Left ventricle myocardium superior (tissue), 1 donor: ENCODE data around the gene TRIM17. TPM values are rescaled to one million over a fixed set of nuclear protein-coding genes. Genes with fewer than 3 reads are reported as not detected.

Source experiments
- ATAC-seq: fragments of 200-7000 bp; cut with Tn5 transposase; one replicate; pipeline ENCODE4 v1.9.1; 2020; ENCODE audit warnings: mild to moderate bottlenecking, moderate library complexity
- DNase-seq: peaks from one replicate; pipeline ENCODE4 v3.0.0-alpha.2; 2020
- intact Hi-C: fragments of 100-400 bp; cut with micrococcal nuclease; formaldehyde crosslinking; loops from one replicate; pipeline ENCODE4 v1.11.0; 2022
- total RNA-seq: library from RNA; stranded (reverse); fragmentation: NEBNext Ultra II Directional; extraction: Animal tissue kit (Norgen Biotek cat#: 25700); gene quantifications from one replicate; pipeline ENCODE4 v1.2.1, GENCODE V29; 2021
- donor health status: DM: no; HTN: yes; CAD: no; lungs with severe emphysema.

Gene TRIM17
- total RNA-seq, 1 donor from 2014 or later, result 0.50 TPM

DNA sequence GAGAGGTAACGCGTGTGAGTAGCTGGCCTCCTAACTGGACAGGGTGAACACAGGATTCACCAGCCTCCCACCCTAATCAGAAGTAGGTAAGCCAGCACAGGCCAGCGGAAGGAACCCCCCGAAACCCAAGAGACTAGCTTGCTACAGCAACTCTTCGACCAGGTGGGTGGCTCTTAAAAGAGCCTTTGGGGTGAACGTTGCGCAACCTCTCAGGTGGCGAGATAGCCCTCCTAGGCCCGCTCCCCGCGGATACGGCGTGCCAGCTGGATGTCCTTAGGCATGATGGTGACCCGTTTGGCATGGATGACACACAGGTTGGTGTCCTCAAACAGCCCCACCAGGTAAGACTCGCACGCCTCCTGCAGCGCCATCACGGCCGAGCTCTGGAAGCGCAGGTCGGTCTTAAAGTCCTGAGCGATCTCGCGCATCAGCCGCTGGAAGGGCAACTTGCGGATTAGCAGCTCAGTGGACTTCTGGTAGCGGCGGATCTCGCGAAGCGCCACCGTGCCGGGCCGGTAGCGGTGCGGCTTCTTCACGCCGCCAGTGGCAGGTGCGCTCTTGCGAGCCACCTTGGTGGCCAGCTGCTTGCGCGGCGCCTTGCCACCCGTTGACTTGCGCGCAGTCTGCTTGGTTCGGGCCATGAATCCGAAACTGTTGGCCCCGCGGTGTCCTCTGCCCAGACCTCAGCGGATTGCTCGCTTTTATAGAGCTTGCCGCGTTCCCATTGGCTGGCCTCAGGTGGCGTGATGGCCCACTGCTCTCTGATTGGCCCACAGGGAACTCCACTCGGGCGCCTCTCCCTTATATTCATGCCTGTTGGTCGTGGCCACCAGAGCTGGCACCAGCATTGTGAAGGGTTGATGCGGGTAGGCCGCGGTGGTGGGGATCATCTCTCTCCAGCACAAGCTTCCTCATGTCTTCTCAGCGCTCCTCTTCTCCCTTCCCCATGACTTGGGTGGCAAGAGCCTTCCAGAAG, 8.3 kb upstream of the TRIM17 start:
- no peak for ATAC-seq
- intact Hi-C loops, result no loop called here
- no peak for DNase-seq

DNA sequence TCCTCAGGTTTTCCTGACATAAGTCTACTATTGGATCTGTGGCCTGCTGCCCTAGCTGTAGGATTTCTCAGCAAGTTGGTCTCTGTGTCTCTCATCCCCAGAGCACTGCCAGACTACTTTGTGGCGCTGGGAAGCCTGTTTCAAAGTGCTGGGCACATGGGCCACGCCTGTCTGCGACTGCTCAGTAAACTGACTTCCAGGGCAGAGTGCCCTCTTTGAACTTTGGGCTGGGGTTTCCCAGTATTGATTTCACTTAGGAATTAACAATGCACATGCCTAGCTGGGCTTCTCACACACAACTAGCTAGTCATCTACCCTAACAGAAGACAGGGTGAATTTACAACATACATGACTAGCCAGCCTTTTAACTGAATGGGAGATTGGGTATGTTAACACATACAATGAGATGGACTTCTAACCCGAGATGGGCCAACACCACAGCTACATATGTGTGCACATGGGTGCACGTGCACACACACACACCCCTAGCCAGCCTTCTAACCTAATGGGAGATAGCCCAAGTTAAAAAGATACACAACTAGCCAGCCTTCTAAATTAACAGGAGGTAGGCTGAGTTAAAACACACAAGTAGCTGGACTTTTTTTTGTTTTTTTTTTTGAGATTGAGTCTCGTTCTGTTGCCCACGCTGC, 6.9 kb upstream of the TRIM17 start:
- ATAC-seq, result no peak
- intact Hi-C loops, result no loop called here
- DNase-seq, result no peak

DNA sequence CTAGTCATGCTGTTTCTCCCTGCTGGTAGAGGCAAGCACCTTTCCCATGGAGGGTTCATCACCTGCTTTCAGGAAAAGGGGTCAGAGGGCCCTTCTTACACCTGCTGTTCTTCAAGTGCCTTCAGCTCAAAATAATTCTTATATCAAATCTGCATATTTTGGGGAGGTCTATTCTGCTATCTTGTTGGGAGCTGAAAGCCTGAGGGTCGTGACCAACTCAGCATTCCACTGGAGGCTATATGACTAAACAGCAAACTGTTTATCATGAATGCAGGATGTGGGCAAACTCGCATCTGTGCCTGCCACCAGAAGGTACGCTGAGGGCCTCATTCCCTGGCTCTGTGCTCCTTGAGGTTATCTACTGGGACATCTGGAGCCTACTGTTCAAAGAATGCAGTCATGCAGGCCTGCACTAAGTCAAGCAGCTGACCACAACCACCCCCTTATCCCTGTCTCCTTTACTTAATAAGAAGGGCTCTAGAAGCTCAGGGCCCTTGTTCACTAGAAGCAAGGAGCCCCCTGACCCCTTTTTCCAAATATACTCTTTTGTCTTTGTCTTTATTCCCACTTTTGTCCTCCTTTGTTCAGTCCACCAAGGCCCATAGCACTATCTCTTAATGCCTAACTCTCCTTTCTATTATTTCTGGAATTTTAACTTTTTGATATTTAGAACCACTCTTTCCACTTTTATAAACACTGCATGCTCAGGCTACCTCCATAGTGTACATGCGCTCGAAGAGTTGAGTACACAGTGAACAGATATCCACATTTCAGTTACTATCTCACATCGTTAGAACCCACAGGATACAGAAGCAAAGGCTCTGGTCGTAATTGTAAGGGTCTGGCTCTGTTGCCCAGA, 4.5 kb upstream of the TRIM17 start:
- DNase-seq, result no peak
- intact Hi-C loops, result no loop called here
- ATAC-seq, result no peak

DNA sequence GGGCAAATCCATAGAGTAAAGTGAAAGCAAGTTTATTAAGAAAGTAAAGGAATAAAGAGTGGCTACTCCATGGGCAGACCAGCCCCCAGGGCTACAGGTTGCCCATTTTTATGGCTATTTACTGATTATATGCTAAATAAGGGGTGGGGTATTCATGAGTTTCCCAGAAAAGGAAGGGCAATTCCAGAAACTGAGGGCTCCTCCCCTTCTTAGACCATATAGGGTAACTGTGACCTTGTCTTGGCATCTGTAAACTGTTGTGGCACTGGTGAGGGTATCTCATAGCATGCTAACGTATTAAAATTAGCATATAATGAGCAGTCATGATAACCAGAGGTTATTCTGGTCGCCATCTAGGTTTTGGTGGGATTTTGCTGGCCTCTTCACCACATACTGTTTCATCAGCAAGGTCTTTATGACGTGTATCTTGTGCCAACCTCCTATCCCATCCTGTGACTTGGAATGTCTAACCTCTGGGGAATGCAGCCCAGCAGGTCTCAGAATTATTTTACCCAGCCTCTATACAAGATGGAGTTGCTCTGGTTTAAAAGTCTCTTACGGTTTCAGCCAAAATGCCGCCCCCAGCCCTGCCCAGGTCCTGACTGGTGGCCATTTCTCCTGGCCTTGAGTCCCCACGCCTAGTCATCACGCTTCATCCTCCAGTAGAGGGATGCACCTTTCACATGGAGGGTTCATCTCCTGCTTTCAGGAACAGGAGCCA, 982 bp upstream of the TRIM17 start:
- intact Hi-C loops, result no loop called here
- ATAC-seq (no peak), DNase-seq (no peak)

DNA sequence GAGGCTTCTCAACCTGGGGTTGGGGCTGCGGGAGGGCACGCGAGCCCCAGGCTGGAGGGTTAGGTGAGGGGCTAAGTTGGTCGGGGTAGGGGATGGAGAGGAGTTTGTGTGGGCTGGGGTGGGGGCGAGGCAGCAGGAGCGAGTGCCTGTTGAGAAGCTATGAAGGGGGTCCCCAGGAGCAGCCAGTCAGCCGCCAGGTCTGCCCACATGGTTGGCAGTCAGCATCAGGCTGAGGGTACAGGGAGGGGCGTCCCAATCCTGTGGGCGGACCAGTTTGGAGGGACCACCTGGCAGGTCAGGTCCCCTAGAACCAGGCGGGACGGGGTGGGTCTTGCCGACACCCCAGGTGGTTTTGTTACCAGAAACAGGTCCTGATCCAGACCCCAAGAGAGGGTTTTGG, 400 bp upstream of the TRIM17 start:
- ATAC-seq (peak; percentile 5), DNase-seq (no peak)
- intact Hi-C loops, result no loop called here

DNA sequence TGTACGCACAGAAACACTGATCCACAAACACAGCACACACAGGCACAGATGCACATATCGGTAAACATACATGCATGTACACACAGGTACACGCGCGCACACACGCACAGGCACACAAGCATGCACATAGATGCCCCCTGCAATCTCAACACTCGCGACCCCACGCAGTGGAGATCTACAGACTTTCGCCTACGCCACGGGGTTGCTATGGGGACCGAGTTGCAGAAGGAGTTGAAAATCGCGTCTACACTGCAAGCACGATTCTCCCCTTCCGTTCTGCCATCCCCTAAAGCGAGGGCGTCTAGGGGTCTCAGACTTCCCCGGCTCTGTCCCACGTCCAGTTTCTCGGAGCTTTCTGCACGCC, 826 bp downstream of the TRIM17 start:
- intact Hi-C loops, result no loop called here
- DNase-seq (no peak), ATAC-seq (no peak)

DNA sequence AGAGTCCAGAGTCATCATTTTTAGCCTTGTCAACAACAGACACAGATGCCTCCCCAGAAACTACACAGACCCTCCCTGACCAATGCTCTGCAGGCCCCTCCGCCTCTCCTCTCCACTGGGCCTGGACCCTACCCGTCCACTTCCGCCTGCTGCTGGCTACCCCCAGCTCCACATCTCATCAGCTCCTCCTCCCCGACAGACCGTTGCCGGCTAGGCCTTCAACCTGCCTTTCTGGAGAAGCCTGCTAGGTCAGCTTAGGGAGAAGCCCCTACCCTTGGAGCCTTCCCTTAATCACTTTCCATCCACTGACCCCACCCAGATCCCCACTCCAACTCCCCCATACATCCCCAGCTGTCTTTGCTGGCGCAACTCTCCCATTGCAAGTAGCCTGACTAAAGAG, 1.4 kb downstream of the TRIM17 start:
- intact Hi-C loops, result no loop called here
- DNase-seq (no peak), ATAC-seq (peak; percentile 17)

DNA sequence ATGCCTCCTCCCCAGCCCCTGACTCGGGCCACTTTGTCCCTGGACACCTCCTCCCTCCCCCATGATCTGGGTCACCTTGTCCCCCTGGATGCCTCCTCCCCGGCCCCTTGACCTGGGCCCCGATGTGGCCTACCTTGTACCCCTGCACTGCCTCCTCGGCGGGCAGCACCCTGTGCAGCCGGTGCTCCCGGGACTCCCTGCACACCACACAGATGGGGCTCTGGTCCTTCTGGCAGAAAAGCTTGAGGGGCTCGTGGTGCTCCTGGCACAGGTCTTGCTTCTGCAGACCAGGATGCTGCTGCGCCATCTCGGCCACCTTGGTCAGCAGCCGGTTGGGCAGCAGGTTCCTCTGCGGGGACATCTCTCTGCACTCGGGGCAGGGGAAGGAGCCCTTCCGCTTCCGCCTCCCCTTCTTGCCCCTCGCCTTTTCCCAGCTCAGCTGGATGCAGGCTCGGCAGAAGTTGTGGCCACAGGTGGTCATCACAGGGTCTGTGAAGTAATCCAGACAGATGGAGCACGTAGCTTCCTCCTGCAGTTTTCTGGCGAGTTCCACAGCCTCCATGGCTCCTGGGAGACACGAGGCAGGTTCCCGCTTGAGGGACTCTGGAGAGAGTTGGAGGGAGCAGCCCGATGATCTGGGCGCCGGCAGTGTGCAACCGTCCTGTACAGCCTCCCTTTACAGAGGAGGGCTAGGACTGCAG, 2.0 kb downstream of the TRIM17 start:
- no peak for DNase-seq
- intact Hi-C loops, result no loop called here
- no peak for ATAC-seq

DNA sequence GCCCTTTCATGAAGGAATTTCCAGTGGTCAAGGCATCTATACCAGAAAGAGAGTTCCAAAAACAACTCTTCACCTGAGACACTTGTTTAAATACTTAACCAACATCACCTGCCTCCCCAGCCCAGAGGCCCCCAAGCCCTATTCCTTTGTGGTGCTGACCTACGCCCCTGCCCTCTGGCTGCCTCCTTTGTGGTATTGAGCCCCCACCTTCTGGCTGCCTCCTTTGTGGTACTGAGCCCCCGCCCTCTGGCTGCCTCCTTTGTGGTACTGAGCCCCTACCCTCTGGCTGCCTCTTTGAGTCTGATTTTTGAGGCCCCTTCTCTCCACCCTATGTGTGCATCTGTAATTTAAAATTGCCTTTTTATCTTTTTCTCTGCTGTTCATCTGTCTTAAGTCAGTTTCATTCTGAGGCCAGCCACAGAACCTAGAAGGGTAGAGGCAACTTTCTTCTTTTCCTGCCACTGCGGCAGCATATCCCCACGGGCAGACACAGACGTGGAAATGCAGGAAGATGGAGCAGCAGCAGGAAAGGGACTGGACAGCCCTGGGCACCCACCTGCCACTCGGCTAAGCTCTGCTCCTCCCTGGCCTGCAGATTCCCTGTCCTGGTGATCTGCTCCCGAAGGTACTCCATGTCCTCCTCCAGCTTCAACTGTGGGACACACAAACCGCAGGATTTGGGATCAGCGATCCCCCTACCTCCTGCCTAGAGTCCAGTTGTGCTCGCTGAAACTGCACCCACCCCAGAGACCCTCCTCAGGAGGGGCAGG, 3.2 kb downstream of the TRIM17 start:
- ATAC-seq (no peak), DNase-seq (no peak)
- intact Hi-C loops, result no loop called here

DNA sequence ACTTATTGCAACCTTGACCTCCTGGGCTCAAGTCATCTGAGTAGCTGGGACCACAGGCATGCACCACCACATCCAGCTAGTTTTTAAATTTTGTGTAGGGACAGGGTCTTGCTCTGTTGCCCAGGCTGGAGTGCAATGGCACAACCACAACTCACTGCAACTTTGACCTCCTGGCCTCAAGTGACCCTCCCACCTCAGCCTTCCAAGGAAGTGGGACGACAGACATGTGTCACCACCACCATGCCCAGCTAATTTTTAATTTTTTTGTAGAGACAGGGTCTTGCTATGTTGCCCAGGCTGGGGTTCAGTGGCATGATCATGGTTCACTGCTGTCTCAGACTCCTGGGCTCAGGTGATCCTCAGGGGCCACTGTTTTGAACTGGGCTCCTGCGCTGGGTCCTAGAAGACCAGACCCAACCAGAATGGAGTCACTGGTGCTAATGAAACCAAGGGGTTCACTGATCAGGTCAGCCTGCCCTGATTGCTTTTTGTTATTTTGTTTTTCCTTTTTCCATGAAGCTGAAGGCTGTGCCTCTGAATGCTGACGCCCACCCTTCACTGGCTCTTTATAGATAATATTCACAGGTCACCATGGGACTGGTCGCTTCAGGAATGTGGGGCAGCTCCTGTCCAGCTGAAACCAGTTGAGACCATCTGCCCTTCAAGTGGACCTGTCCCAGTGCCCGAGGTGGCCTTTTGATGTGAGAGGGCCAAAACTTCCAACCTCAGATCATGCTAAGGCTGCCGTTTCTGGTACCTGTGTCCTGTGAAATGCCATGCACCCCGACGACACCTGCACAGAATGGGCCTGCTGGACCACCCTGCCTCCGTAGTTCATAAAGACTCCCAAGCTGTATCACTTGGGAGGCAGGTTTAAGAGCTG, 4.9 kb downstream of the TRIM17 start:
- ATAC-seq, result no peak
- intact Hi-C loops, result no loop called here
- no peak for DNase-seq

DNA sequence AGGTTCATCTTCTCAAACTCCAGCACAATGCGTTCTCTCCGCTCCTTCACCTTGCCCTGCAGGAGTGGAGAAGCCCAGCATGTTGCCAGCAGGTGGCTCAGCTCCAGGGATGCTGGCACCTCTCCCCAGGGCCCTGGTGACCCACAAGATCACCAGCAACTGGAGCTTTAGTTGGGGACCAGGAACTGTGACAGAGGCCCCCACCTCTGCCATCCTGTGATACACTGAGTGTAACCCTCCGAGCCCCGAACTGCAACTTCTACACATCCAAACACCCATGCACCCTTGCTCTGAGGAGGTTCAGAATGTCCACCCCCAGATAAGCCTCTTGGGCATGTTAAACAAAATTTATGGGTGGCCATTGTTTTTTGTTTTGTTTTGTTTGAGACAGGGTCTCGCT, 5.5 kb downstream of the TRIM17 start:
- intact Hi-C loops, result no loop called here
- DNase-seq (peak; percentile 39), ATAC-seq (no peak)

DNA sequence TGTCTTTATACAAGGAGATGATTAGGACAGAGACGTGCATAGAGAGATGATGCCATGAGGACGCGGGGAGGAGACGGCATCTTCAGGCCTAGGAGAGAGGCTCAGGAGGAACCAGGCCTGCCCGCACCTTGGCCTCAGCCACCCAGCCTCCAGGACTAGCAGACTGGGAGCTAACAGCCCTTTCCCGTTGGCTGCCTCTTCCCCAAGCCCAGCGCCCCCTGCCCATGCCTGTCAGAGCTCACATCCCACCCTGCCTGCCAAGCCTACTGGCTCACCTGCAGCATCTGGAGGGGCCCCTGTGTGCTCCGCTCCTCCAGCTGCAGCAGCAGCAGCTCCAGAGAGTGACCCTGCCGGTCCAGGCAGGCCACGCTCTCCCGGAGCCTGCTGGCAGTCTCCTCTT, 6.0 kb downstream of the TRIM17 start:
- ATAC-seq (no peak), DNase-seq (no peak)
- intact Hi-C loops, result no loop called here

DNA sequence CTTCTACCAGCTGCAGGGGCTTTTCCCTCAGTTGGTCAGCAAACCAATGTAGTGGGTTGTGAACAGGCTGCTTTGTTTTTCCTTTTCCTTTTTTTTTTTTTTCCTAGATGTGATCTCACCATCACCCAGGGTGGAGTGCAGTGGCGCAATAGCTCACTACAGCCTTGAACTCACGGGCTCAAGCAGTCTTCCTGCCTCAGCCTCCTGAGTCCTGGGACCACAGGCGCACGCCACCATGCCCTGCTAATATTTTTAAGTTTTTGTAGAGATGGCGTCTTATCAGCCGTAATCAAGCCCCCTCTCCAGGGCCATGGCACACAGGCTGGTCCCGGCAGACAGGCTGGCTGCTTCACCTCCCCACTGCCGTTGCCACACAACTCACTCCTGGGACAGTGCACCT, 6.6 kb downstream of the TRIM17 start:
- peak; percentile 39 for DNase-seq
- intact Hi-C loops, result no loop called here
- no peak for ATAC-seq

DNA sequence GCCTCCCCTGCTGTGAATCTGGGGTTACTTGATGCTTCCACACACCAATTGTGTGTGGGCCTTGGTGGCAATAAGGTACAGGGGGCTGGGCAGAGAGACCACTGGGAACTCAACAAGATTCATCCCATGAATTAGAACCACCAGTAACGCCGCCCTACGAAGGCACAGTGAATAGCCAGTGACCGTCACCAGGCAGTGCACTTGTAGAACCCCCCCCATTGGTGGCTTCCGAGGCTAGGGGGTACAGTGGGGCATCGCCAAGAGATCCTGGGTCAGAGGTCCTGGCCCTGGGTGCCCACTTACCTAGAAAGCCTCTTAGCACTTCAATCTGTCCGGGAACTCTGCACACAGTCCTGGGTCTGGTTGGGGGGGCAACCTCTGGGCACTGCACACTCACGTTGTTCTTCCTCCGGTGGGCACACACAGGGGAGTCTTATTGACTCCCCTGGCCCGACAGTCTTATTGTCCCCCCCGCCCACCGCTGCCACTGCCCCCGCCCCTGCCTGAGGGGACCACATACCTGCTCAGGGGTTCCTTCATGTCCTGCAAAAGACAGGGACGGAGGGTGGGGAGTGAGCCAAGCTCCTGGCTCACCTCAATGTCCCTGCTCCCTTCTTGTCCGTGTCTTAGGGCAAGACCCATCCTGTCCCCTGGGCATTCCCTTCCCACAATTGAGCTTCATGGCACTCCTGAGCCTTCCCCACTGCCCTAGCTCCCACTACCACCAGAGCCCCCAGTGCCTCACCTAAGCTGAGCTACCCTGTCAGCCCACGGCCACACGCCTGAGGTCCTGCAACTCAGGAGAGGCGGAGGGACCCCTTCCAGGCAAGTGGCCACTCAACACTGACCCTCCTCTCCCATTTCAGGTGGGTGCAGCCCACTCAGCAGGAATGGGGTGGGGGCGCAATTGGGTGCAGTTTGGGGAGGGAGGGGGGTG, 7.5 kb downstream of the TRIM17 start:
- intact Hi-C loops, result no loop called here
- no peak for DNase-seq
- ATAC-seq, result no peak

DNA sequence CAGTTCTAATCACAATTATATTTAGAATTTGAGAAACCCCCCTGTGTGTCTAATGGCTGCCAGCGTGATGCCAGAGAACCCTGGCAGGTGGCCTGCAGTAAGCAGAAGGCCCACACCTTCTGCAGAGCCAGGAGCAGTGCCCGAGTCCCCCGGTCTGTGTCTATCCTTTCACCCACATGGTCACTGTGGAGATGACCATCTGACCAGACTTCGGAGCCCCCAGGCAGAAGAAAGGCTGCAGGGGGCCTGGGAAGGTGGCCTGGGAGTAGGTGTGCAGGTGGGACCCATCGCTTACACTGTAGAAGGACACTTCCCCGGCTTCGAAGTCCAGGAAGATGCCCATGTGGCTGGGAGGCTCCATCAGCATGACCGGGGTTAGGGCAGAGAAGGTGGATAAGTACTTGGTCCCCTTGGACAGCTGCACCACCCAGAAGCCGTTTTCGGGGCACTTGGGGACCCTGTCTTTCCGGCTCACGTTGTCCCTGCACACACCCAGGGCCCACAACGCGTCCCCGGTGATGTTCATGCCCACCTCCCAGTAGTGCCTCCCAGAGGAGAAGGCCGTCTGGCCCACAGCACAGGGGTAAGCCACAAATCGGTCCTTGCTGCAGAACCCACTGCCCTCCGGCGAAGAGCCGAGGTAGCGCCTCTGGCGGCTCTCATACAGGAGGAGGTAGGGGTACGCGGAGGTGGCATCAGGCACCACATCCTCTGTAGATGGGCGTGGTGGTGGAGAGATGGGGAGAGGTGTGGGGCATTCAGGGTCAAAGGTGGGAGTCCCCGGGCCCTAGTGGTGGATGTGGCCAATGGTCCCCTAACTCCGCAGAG, 8.4 kb downstream of the TRIM17 start:
- DNase-seq (peak; percentile 31), ATAC-seq (no peak)
- intact Hi-C loops, result no loop called here
